ENCODE measurements around the gene SAMHD1. TPM values are rescaled to one million over a fixed set of nuclear protein-coding genes. Genes with fewer than 3 reads are reported as not detected.

SAMHD1 gene
- total and polyA plus RNA-seq, 4 experiments from 2014 or later = 216 to 332 (median 257) TPM

DNA sequence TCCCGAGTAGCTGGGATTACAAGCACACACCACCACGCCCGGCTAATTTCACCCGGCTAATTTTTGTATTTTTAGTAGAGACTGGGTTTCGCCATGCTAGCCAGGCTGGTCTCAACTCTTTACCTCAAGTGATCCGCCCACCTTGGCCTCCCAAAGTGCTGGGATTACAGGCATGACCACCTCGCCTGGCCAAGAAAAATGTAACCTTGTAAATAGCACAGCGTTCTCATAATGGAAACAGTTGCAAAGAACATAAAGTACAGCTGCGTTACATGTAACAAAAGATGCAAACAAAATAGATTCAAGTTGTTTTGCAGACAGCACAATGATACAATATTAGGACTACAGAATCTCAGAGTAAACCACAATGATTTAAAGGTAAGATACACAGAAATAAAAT is 60.9 kb downstream of the SAMHD1 start:
- H3K4me3 ChIP-seq (ENCODE audit: low read length in 2 of 2) = no peak overlapping the region
- H3K27me3 ChIP-seq (ENCODE audit: insufficient read depth, low read length) = no peaks in the 10 kb centered on the region
- H3K27ac ChIP-seq (ENCODE audit: low read depth, low read length) = no peak overlapping the region
- peaks cover 0 to 3% (median 0%) of the 10 kb centered on the region in 8 donors for H3K9me3 Mint-ChIP-seq
- peaks cover 55 to 65% of the 10 kb centered on the region in 2 donors for H3K36me3 Mint-ChIP-seq
- H3K9me3 ChIP-seq (ENCODE audit: control insufficient read depth in 1 of 2, low read length in 2 of 2) = no peaks in the 10 kb centered on the region
- POLR2A ChIA-PET (ENCODE audit: partially characterized antibody) = no interaction called here
- peak overlapping the region in 4 of 7 donors; percentile 28 to 83 (median 56) for H3K27ac Mint-ChIP-seq
- H3K36me3 ChIP-seq (ENCODE audit: insufficient read depth, low read length) = peaks cover 50% of the 10 kb centered on the region
- H3K27me3 Mint-ChIP-seq = no peaks in the 10 kb centered on the region
- H3K4me1 Mint-ChIP-seq = peaks cover 13 to 19% (median 16%) of the 10 kb centered on the region in 4 donors
- intact Hi-C loops (cut with micrococcal nuclease) = no loop called here
- CTCF ChIA-PET (ENCODE audit: partially characterized antibody) = interaction anchor here (1.9 kb wide), 1 partner anchor 11 kb away, joined by 5 read pairs; no protein-coding TSS in a partner anchor
- peak overlapping the region in 1 of 8 donors; percentile 71 for H3K4me3 Mint-ChIP-seq
- H3K4me1 ChIP-seq (ENCODE audit: insufficient read depth, low read length) = peaks cover 12% of the 10 kb centered on the region
- DNase-seq = no peak

GRCh38 chr20:36888880-36889516 is 62.5 kb downstream of the SAMHD1 start:
- Histone ChIP-seq H3K36me3 (ENCODE audit: insufficient read depth, low read length) (peaks cover 39% of the 10 kb centered on the region), H3K27me3 (ENCODE audit: insufficient read depth, low read length) (no peaks in the 10 kb centered on the region), H3K27ac (ENCODE audit: low read depth, low read length) (no peak overlapping the region), H3K9me3 (ENCODE audit: control insufficient read depth in 1 of 2, low read length in 2 of 2) (no peaks in the 10 kb centered on the region), H3K4me3 (ENCODE audit: low read length in 2 of 2) (no peak overlapping the region), H3K4me1 (ENCODE audit: insufficient read depth, low read length) (peaks cover 12% of the 10 kb centered on the region)
- DNase-seq = no peak
- peaks cover 12 to 19% (median 15%) of the 10 kb centered on the region in 4 donors for H3K4me1 Mint-ChIP-seq
- intact Hi-C loops (cut with micrococcal nuclease) = loop anchor here (10.0 kb wide), 1 partner anchor 114 kb away; the partner anchor contains the start of gene DSN1
- no peak overlapping the region for H3K4me3 Mint-ChIP-seq
- ChIA-PET CTCF (ENCODE audit: partially characterized antibody) (interaction anchor here (1.0 to 1.9 kb wide), 7 partner anchors 9 to 134 kb away, joined by 3 to 6 read pairs (median 5); no protein-coding TSS in a partner anchor), POLR2A (ENCODE audit: partially characterized antibody) (interaction anchor here (0.5 to 0.7 kb wide), 3 partner anchors 14 to 133 kb away, joined by 3 read pairs; no protein-coding TSS in a partner anchor)
- no peaks in the 10 kb centered on the region for H3K27me3 Mint-ChIP-seq
- peaks cover 0 to 3% (median 0%) of the 10 kb centered on the region in 8 donors for H3K9me3 Mint-ChIP-seq
- H3K27ac Mint-ChIP-seq = peak overlapping the region in 1 of 7 donors; percentile 35
- H3K36me3 Mint-ChIP-seq = peaks cover 41 to 55% of the 10 kb centered on the region in 2 donors

- Histone ChIP-seq H3K36me3 (ENCODE audit: insufficient read depth, low read length) (peaks cover 27% of the 10 kb centered on the region), H3K4me3 (ENCODE audit: low read length in 2 of 2) (no peak overlapping the region), H3K9me3 (ENCODE audit: control insufficient read depth in 1 of 2, low read length in 2 of 2) (no peaks in the 10 kb centered on the region), H3K27me3 (ENCODE audit: insufficient read depth, low read length) (no peaks in the 10 kb centered on the region), H3K4me1 (ENCODE audit: insufficient read depth, low read length) (peaks cover 12% of the 10 kb centered on the region), H3K27ac (ENCODE audit: low read depth, low read length) (no peak overlapping the region)
- intact Hi-C loops (cut with micrococcal nuclease) = loop anchor here (2.0 to 10.0 kb wide), 3 partner anchors 113 to 685 kb away; partner anchors contain the start of gene DSN1
- CTCF ChIA-PET (ENCODE audit: partially characterized antibody) = interaction anchor here (1.4 to 2.4 kb wide), 3 partner anchors 10 to 133 kb away, joined by 4 to 10 read pairs (median 4); no protein-coding TSS in a partner anchor
- POLR2A ChIA-PET (ENCODE audit: partially characterized antibody) = no interaction called here
- Mint-ChIP-seq H3K36me3 (peaks cover 29 to 44% of the 10 kb centered on the region in 2 donors), H3K4me1 (peaks cover 12 to 22% (median 14%) of the 10 kb centered on the region in 4 donors), H3K4me3 (peak overlapping the region in 1 of 8 donors; percentile 22), H3K27me3 (no peaks in the 10 kb centered on the region), H3K27ac (peak overlapping the region in 6 of 7 donors; percentile 42 to 87 (median 74)), H3K9me3 (peaks cover 0 to 5% (median 0%) of the 10 kb centered on the region in 8 donors)
- DNase-seq = no peak
Observed at GRCh38 chr20:36887752-36888090, 63.8 kb downstream of the SAMHD1 start.

DNA sequence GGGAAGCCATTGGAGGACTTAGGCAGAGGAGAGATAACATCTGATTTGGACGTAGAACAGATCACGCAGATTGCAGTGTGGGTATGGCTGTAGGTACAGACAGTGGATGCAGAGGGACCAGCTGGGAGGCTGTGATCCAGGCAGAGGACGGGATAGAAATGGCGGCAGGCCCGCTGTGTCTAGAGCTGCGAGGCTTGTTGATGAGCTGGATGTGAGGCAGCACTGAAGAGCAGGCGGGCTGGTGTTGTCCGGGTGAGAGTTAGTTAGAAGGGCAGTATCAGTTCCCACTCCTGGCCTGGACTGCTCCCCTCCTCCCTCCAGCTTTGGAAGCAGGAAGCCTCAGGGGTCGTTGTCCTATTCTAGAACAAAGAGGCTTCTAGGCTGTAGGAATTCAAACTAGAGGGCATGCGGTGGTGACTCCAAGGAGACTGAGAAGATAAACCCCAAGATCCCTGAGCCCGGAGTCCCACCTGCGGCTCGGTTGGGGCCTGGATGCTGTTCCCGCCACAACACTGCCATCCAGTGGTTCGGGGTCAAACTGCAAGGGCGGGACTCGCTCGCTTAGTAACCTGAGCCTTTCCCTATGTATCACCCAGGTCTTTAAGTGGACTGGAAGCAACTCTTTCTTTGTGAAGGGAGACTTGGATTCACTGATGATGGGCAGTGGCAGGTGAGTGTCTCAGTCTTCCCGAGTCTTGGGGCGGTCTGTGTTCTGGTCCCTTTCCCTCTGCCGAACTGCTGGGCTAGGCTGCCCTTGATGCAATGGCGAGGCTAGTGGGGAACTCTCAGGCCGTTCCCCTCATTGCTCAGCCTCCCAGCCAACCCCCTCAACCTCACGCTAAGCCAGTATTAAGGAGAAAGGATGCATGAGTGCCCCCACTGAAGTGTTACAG is 64.4 kb downstream of the SAMHD1 start:
- peaks cover 12 to 22% (median 14%) of the 10 kb centered on the region in 4 donors for H3K4me1 Mint-ChIP-seq
- Histone ChIP-seq H3K4me1 (ENCODE audit: insufficient read depth, low read length) (peaks cover 12% of the 10 kb centered on the region), H3K36me3 (ENCODE audit: insufficient read depth, low read length) (peaks cover 21% of the 10 kb centered on the region), H3K9me3 (ENCODE audit: control insufficient read depth in 1 of 2, low read length in 2 of 2) (no peaks in the 10 kb centered on the region), H3K4me3 (ENCODE audit: low read length in 2 of 2) (no peak overlapping the region), H3K27ac (ENCODE audit: low read depth, low read length) (no peak overlapping the region), H3K27me3 (ENCODE audit: insufficient read depth, low read length) (no peaks in the 10 kb centered on the region)
- ChIA-PET CTCF (ENCODE audit: partially characterized antibody) (interaction anchor here (0.8 to 2.4 kb wide), 10 partner anchors 8 to 685 kb away, joined by 3 to 10 read pairs (median 4); no protein-coding TSS in a partner anchor), POLR2A (ENCODE audit: partially characterized antibody) (interaction anchor here (1.0 kb wide), 1 partner anchor 23 kb away, joined by 4 read pairs; a partner anchor contains a TSS)
- peaks cover 0 to 5% (median 0%) of the 10 kb centered on the region in 8 donors for H3K9me3 Mint-ChIP-seq
- H3K36me3 Mint-ChIP-seq = peaks cover 24 to 38% of the 10 kb centered on the region in 2 donors
- DNase-seq = peak; percentile 67 to 74 (median 72)
- H3K4me3 Mint-ChIP-seq = peak overlapping the region in 4 of 8 donors; percentile 26 to 51 (median 30)
- intact Hi-C loops (cut with micrococcal nuclease) = loop anchor here (2.0 to 10.0 kb wide), 3 partner anchors 112 to 684 kb away; partner anchors contain the start of gene DSN1
- no peaks in the 10 kb centered on the region for H3K27me3 Mint-ChIP-seq
- peak overlapping the region; percentile 42 to 87 (median 81) for H3K27ac Mint-ChIP-seq

- H3K27ac Mint-ChIP-seq = peak overlapping the region in 2 of 7 donors; percentile 62 to 68
Observed at GRCh38 chr20:36885356-36885755, 66.2 kb downstream of the SAMHD1 start.

DNA sequence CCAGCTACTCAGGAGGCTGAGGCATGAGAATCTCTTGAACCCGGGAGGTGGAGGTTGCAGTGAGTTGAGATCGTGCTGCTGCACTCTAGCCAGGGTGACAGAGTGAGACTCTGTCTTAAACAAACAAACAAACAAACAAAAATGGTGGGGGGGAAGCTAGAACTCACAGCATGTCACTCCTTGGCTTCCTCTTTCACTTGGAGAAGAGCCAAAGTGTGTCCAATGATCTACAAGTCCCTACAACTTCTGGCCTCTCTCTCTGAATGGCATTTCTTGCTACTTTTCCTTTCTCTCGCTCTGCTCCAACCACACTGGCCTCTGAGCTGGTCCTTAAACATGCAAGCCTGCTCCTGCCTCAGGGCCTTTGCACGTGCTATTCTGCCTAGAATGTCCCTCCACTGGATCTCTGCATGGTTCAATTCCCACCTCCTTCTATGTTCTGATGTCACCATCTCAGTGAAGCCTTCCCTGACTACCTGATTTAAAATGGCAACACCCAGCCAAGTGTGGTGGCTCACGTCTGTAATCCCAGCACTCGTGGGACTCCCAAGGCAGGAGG is 67.5 kb downstream of the SAMHD1 start:
- no peak overlapping the region for H3K27ac ChIP-seq (ENCODE audit: low read depth, low read length)
- H3K4me3 ChIP-seq (ENCODE audit: low read length in 2 of 2) = no peak overlapping the region
- CTCF ChIA-PET (ENCODE audit: partially characterized antibody) = interaction anchor here (1.5 kb wide), 1 partner anchor 287 kb away, joined by 5 read pairs; no protein-coding TSS in a partner anchor
- POLR2A ChIA-PET (ENCODE audit: partially characterized antibody) = interaction anchor here (1.1 kb wide), 1 partner anchor 8 kb away, joined by 3 read pairs; no protein-coding TSS in a partner anchor
- H3K36me3 ChIP-seq (ENCODE audit: insufficient read depth, low read length) = no peaks in the 10 kb centered on the region
- Mint-ChIP-seq H3K4me1 (peaks cover 12 to 22% (median 15%) of the 10 kb centered on the region in 4 donors), H3K27ac (no peak overlapping the region), H3K27me3 (no peaks in the 10 kb centered on the region), H3K4me3 (no peak overlapping the region), H3K9me3 (peaks cover 0 to 5% (median 0%) of the 10 kb centered on the region in 8 donors), H3K36me3 (peaks cover 0 to 11% of the 10 kb centered on the region in 2 donors)
- H3K9me3 ChIP-seq (ENCODE audit: control insufficient read depth in 1 of 2, low read length in 2 of 2) = no peaks in the 10 kb centered on the region
- intact Hi-C loops (cut with micrococcal nuclease) = loop anchor here (10.0 kb wide), 1 partner anchor 109 kb away; the partner anchor contains the start of gene DSN1
- DNase-seq = no peak
- no peaks in the 10 kb centered on the region for H3K27me3 ChIP-seq (ENCODE audit: insufficient read depth, low read length)
- peaks cover 12% of the 10 kb centered on the region for H3K4me1 ChIP-seq (ENCODE audit: insufficient read depth, low read length)

More at GRCh38 chr20:36885356-36885755, 66.2 kb downstream of the SAMHD1 start:
- Mint-ChIP-seq H3K9me3 (peaks cover 0 to 5% (median 0%) of the 10 kb centered on the region in 8 donors), H3K27me3 (no peaks in the 10 kb centered on the region), H3K4me1 (peaks cover 12 to 22% (median 15%) of the 10 kb centered on the region in 4 donors), H3K4me3 (no peak overlapping the region), H3K36me3 (peaks cover 9 to 21% of the 10 kb centered on the region in 2 donors)
- H3K36me3 ChIP-seq (ENCODE audit: insufficient read depth, low read length) = peaks cover 9% of the 10 kb centered on the region
- no peak overlapping the region for H3K27ac ChIP-seq (ENCODE audit: low read depth, low read length)
- H3K9me3 ChIP-seq (ENCODE audit: control insufficient read depth in 1 of 2, low read length in 2 of 2) = no peaks in the 10 kb centered on the region
- peaks cover 12% of the 10 kb centered on the region for H3K4me1 ChIP-seq (ENCODE audit: insufficient read depth, low read length)
- DNase-seq = no peak
- H3K27me3 ChIP-seq (ENCODE audit: insufficient read depth, low read length) = no peaks in the 10 kb centered on the region
- H3K4me3 ChIP-seq (ENCODE audit: low read length in 2 of 2) = no peak overlapping the region
- ChIA-PET CTCF (ENCODE audit: partially characterized antibody) (interaction anchor here (1.2 to 1.8 kb wide), 2 partner anchors 21 to 131 kb away, joined by 3 to 5 read pairs; no protein-coding TSS in a partner anchor), POLR2A (ENCODE audit: partially characterized antibody) (interaction anchor here (0.9 kb wide), 1 partner anchor 15 kb away, joined by 3 read pairs; no protein-coding TSS in a partner anchor)
- intact Hi-C loops (cut with micrococcal nuclease) = loop anchor here (10.0 kb wide), 1 partner anchor 111 kb away; the partner anchor contains the start of gene DSN1
